GM23338 (cell line): ENCODE results near the gene LOXL3. TPM values are rescaled to one million over a fixed set of nuclear protein-coding genes. Genes with fewer than 3 reads are reported as not detected.
A peak's percentile ranks its signal among the peaks of the same experiment; 100 is the strongest.

Source experiments
- ATAC-seq: fragments of 200-7000 bp; cut with Tn5 transposase; 3 replicates; pipeline ENCODE4 v1.9.1; 2020
- DNase-seq: peaks from one replicate; pipeline ENCODE4 v3.0.0-alpha.2; 2015; ENCODE audit warnings: low spot score
- H2AFZ ChIP-seq: fragments of 200-600 bp; sonication (generic); 2 replicates; pipeline ENCODE4 v1.8.0; 2016; ENCODE audit warnings: antibody characterized with exemption, mild to moderate bottlenecking, moderate library complexity
- H3F3A ChIP-seq: fragments of 200-600 bp; sonication (generic); replicated peaks from 2 replicates; pipeline ENCODE4 v1.8.0; 2017; ENCODE audit warnings: antibody characterized with exemption, mixed run types, low read depth
- H3K27ac ChIP-seq: fragments of 200-600 bp; sonication (generic); 2 replicates; pipeline ENCODE4 v1.6.1; 2016; ENCODE audit warnings: low read depth
- H3K27me3 ChIP-seq: fragments of 200-600 bp; sonication (generic); 2 replicates; pipeline ENCODE4 v1.8.0; 2016; ENCODE audit warnings: mild to moderate bottlenecking, mixed run types, moderate library complexity; ENCODE audit not compliant: insufficient read depth
- H3K36me3 ChIP-seq: fragments of 200-600 bp; sonication (generic); 2 replicates; pipeline ENCODE4 v1.8.0; 2016; ENCODE audit warnings: mild to moderate bottlenecking; ENCODE audit not compliant: insufficient read depth
- H3K4me1 ChIP-seq: fragments of 200-600 bp; sonication (generic); 2 replicates; pipeline ENCODE4 v1.8.0; 2016; ENCODE audit warnings: mild to moderate bottlenecking, moderate library complexity; ENCODE audit not compliant: insufficient read depth
- H3K4me2 ChIP-seq: fragments of 200-600 bp; sonication (generic); 2 replicates; pipeline ENCODE4 v1.7.1; 2017; ENCODE audit warnings: mixed run types
- H3K4me3 ChIP-seq: fragments of 200-600 bp; sonication (generic); 2 replicates; pipeline ENCODE4 v1.6.1; 2016; ENCODE audit warnings: mixed run types
- H3K79me2 ChIP-seq: fragments of 200-600 bp; sonication (generic); replicated peaks from 2 replicates; pipeline ENCODE4 v1.8.0; 2017; ENCODE audit warnings: mild to moderate bottlenecking; ENCODE audit not compliant: insufficient read depth
- H3K9me2 ChIP-seq: fragments of 200-600 bp; sonication (generic); 2 replicates; pipeline ENCODE4 v1.8.0; 2017; ENCODE audit not compliant: insufficient read depth
- H4K20me1 ChIP-seq: fragments of 200-600 bp; sonication (generic); replicated peaks from 2 replicates; pipeline ENCODE4 v1.8.0; 2017; ENCODE audit warnings: mild to moderate bottlenecking; ENCODE audit not compliant: insufficient read depth
- H3K27ac Mint-ChIP-seq: 2 replicates; pipeline ENCODE4 v1.8.0; 2020; ENCODE audit warnings: inconsistent platforms, mild to moderate bottlenecking, moderate library complexity, mixed read lengths
- H3K27me3 Mint-ChIP-seq: 3 replicates; pipeline ENCODE4 v1.8.0; 2022; ENCODE audit warnings: low read depth, mild to moderate bottlenecking, moderate library complexity, mixed read lengths, inconsistent platforms; ENCODE audit not compliant: insufficient read depth, poor library complexity
- H3K36me3 Mint-ChIP-seq: 3 replicates; pipeline ENCODE4 v1.8.0; 2021; ENCODE audit warnings: low read depth, mild to moderate bottlenecking, inconsistent platforms, moderate library complexity, mixed read lengths
- H3K4me1 Mint-ChIP-seq: 3 replicates; pipeline ENCODE4 v1.8.0; 2020; ENCODE audit warnings: mild to moderate bottlenecking, inconsistent platforms, mixed read lengths
- H3K4me3 Mint-ChIP-seq: 3 replicates; pipeline ENCODE4 v1.8.0; 2021; ENCODE audit warnings: moderate library complexity, mild to moderate bottlenecking, inconsistent platforms, mixed read lengths
- H3K9me3 Mint-ChIP-seq: 3 replicates; pipeline ENCODE4 v1.8.0; 2020; ENCODE audit warnings: moderate library complexity, mild to moderate bottlenecking, inconsistent platforms, mixed read lengths
- CREB1 ChIP-seq: fragments of 250-450 bp; sonication (Bioruptor Pico); IDR thresholded peaks from 2 replicates; pipeline ENCODE4 v1.5.0; 2020; ENCODE audit warnings: low read depth, mild to moderate bottlenecking, moderate library complexity
- CTCF ChIP-seq, 2 experiments: fragments of 200-600 bp in 1 of 2; sonication (generic) in 1 of 2; conservative IDR thresholded peaks; 2 replicates each; pipeline versions ENCODE4 v1.5.1 to v1.6.1; 2016 to 2017; ENCODE audit warnings: antibody characterized with exemption in 2 of 2, low read depth in 2 of 2, mild to moderate bottlenecking in 2 of 2, moderate library complexity in 1 of 2
- ETS1 ChIP-seq: IDR thresholded peaks from 2 replicates; pipeline ENCODE4 v1.6.1; 2016; ENCODE audit warnings: antibody characterized with exemption
- JUNB ChIP-seq: IDR thresholded peaks from one replicate; pipeline ENCODE4 v1.6.1; 2016; ENCODE audit warnings: antibody characterized with exemption; ENCODE audit not compliant: unreplicated experiment
- NANOG ChIP-seq: IDR thresholded peaks from 2 replicates; pipeline ENCODE4 v1.6.1; 2016; ENCODE audit warnings: antibody characterized with exemption, borderline replicate concordance
- REST ChIP-seq: IDR thresholded peaks from one replicate; pipeline ENCODE4 v1.6.1; 2018; ENCODE audit warnings: antibody characterized with exemption; ENCODE audit not compliant: unreplicated experiment
- ZNF114 ChIP-seq: fragments of 250-450 bp; sonication (Bioruptor Pico); IDR thresholded peaks from 2 replicates; pipeline ENCODE4 v1.5.0; 2020; ENCODE audit warnings: mild to moderate bottlenecking, moderate library complexity
- ZNF462 ChIP-seq: fragments of 250-450 bp; sonication (Bioruptor Pico); IDR thresholded peaks from 2 replicates; pipeline ENCODE4 v1.5.0; 2020; ENCODE audit warnings: mild to moderate bottlenecking, moderate library complexity
- polyA plus RNA-seq: library from polyadenylated mRNA; unstranded; fragments of >200 nt; fragmentation: Nextera tagmentation; extraction: Ambion mirVana; gene quantifications from 2 replicates; pipeline ENCODE4 v1.2.1, GENCODE V29; 2016
- total RNA-seq: library from RNA; depleted of rRNA; stranded (reverse); fragments of >200 nt; shearing (Covaris generic); gene quantifications from 2 replicates; pipeline ENCODE4 v1.2.3, GENCODE V29; 2014

LOXL3 gene
- total and polyA plus RNA-seq, 2 experiments from 2014 or later: 4.7 to 14.9 TPM

- TF ChIP-seq CTCF (conservative IDR thresholded peaks at IDR 0.05; ENCODE audit: low read depth in 2 of 2) (peak; percentile 61 to 70), REST (no peak)
These were observed 18.6 kb upstream of the LOXL3 start for GRCh38 chr2:74572178-74572925.

GRCh38 chr2:74571058-74571457 lies 17.3 kb upstream of the LOXL3 start:
- Histone ChIP-seq H3K9me2 (no peaks in the 10 kb centered on the region), H2AFZ (no peak overlapping the region), H3K27ac (no peak overlapping the region), H3K4me3 (no peak overlapping the region), H3K79me2 (no peaks in the 10 kb centered on the region), H3K4me1 (no peaks in the 10 kb centered on the region), H3F3A (no peaks in the 10 kb centered on the region), H3K4me2 (no peak overlapping the region), H3K36me3 (no peaks in the 10 kb centered on the region), H3K27me3 (no peaks in the 10 kb centered on the region), H4K20me1 (no peaks in the 10 kb centered on the region)
- no peaks in the 10 kb centered on the region for H3K36me3 Mint-ChIP-seq
- DNase-seq (no peak), ATAC-seq (no peak)
- no peaks in the 10 kb centered on the region for H3K9me3 Mint-ChIP-seq
- no peaks in the 10 kb centered on the region for H3K4me1 Mint-ChIP-seq
- no peak overlapping the region for H3K27ac Mint-ChIP-seq
- no peak overlapping the region for H3K4me3 Mint-ChIP-seq
- H3K27me3 Mint-ChIP-seq: peaks cover 1% of the 10 kb centered on the region
- TF ChIP-seq NANOG: no peak
- no peak for TF ChIP-seq ZNF114
- TF ChIP-seq ETS1: no peak
- TF ChIP-seq ZNF462: no peak
- no peak for TF ChIP-seq CREB1
- TF ChIP-seq JUNB: no peak

More at GRCh38 chr2:74572178-74572925, 18.6 kb upstream of the LOXL3 start:
- H3K27ac Mint-ChIP-seq: no peak overlapping the region
- Histone ChIP-seq H3K36me3 (no peaks in the 10 kb centered on the region), H3F3A (no peaks in the 10 kb centered on the region), H3K4me2 (no peak overlapping the region), H3K4me1 (no peaks in the 10 kb centered on the region), H3K9me2 (no peaks in the 10 kb centered on the region), H2AFZ (no peak overlapping the region), H3K4me3 (no peak overlapping the region), H4K20me1 (no peaks in the 10 kb centered on the region), H3K79me2 (no peaks in the 10 kb centered on the region), H3K27me3 (no peaks in the 10 kb centered on the region), H3K27ac (no peak overlapping the region)
- H3K4me3 Mint-ChIP-seq: no peak overlapping the region
- H3K9me3 Mint-ChIP-seq: no peaks in the 10 kb centered on the region
- H3K27me3 Mint-ChIP-seq: peaks cover 1% of the 10 kb centered on the region
- peaks cover 1% of the 10 kb centered on the region; the same call in 1 of the 3 replicates for H3K4me1 Mint-ChIP-seq
- ATAC-seq: peak; percentile 71
- peak; percentile 27 for DNase-seq
- H3K36me3 Mint-ChIP-seq: no peaks in the 10 kb centered on the region
